ENCODE data around the gene PDPK1.

Gene PDPK1

GRCh38 chr16:2511996-2512734 is 25.7 kb upstream of the PDPK1 start:
- no peak overlapping the region for H4K8ac ChIP-seq (ENCODE audit: low read length)
- no peak overlapping the region for H2AFZ ChIP-seq (ENCODE audit: low read depth, low read length)
- H2BK12ac ChIP-seq (ENCODE audit: low read length in 2 of 2) = peak overlapping the region in 1 of 2 experiments; percentile 47
- no peak for DNase-seq
- no peak overlapping the region for H2BK5ac ChIP-seq (ENCODE audit: low read depth, low read length, poor library complexity, severe bottlenecking)
- no peak overlapping the region for H2BK120ac ChIP-seq (ENCODE audit: low read depth, low read length)
- H3K36me3 ChIP-seq (ENCODE audit: control insufficient read depth in 1 of 2, insufficient read depth in 2 of 2, low read depth in 1 of 2, low read length in 2 of 2) = peaks cover 4 to 18% of the 10 kb centered on the region in 2 experiments
- no peak overlapping the region for H3K14ac ChIP-seq (ENCODE audit: low read length in 2 of 2)
- peak overlapping the region; percentile 58 for H4K91ac ChIP-seq (ENCODE audit: low read length)
- peaks cover 51% of the 10 kb centered on the region for H3K4me1 ChIP-seq (ENCODE audit: control insufficient read depth, insufficient read depth, low read depth, low read length)
- no peak overlapping the region for H3K23ac ChIP-seq (ENCODE audit: low read length in 2 of 2)
- H3K79me1 ChIP-seq (replicated peaks; ENCODE audit: low read length, poor library complexity, severe bottlenecking) = peaks cover 5% of the 10 kb centered on the region
- peak overlapping the region; percentile 5 for H2AK5ac ChIP-seq (ENCODE audit: low read length, severe bottlenecking)
- H3K27ac ChIP-seq (ENCODE audit: low read length, poor library complexity, severe bottlenecking) = no peak overlapping the region
- peak overlapping the region; percentile 6 for H2BK15ac ChIP-seq (ENCODE audit: low read depth, poor library complexity, severe bottlenecking)
- H3K9me3 ChIP-seq (ENCODE audit: control insufficient read depth, low read length) = no peaks in the 10 kb centered on the region
- H3K4ac ChIP-seq (ENCODE audit: low read depth in 1 of 2, low read length in 2 of 2) = no peak overlapping the region
- H3K9ac ChIP-seq (ENCODE audit: low read length) = peak overlapping the region; percentile 95
- peak overlapping the region in 1 of 2 experiments; percentile 61 for H3K4me3 ChIP-seq (ENCODE audit: insufficient read depth in 1 of 2, low read depth in 1 of 2, low read length in 2 of 2)
- no peaks in the 10 kb centered on the region for H3K27me3 ChIP-seq (ENCODE audit: control insufficient read depth in 1 of 2, insufficient read depth in 1 of 2, low read length in 2 of 2)
- WGBS = 89% methylated on average over 17 of the region's 17 CpGs
- H3K18ac ChIP-seq (ENCODE audit: low read depth in 1 of 2, low read length in 2 of 2) = peak overlapping the region in 1 of 2 experiments; percentile 23
- no peak overlapping the region for H3K4me2 ChIP-seq (ENCODE audit: low read length, poor library complexity, severe bottlenecking)

- no peak for DNase-seq
- H4K8ac ChIP-seq (ENCODE audit: low read length) = peak overlapping the region; percentile 20
- peak overlapping the region; percentile 84 for H2BK15ac ChIP-seq (ENCODE audit: low read depth, poor library complexity, severe bottlenecking)
- H3K9me3 ChIP-seq (ENCODE audit: control insufficient read depth, low read length) = no peaks in the 10 kb centered on the region
- H3K27ac ChIP-seq (ENCODE audit: low read length, poor library complexity, severe bottlenecking) = peak overlapping the region; percentile 6
- peak overlapping the region; percentile 84 for H2AK5ac ChIP-seq (ENCODE audit: low read length, severe bottlenecking)
- H3K18ac ChIP-seq (ENCODE audit: low read depth in 1 of 2, low read length in 2 of 2) = peak overlapping the region; percentile 61 to 84
- peak overlapping the region in 1 of 2 experiments; percentile 31 for H3K14ac ChIP-seq (ENCODE audit: low read length in 2 of 2)
- peak overlapping the region; percentile 66 for H2AFZ ChIP-seq (ENCODE audit: low read depth, low read length)
- H3K4me1 ChIP-seq (ENCODE audit: control insufficient read depth, insufficient read depth, low read depth, low read length) = peaks cover 57% of the 10 kb centered on the region
- no peak overlapping the region for H3K4ac ChIP-seq (ENCODE audit: low read depth in 1 of 2, low read length in 2 of 2)
- H3K79me1 ChIP-seq (replicated peaks; ENCODE audit: low read length, poor library complexity, severe bottlenecking) = peaks cover 5% of the 10 kb centered on the region
- H4K91ac ChIP-seq (ENCODE audit: low read length) = peak overlapping the region; percentile 82
- peak overlapping the region; percentile 46 to 47 for H2BK12ac ChIP-seq (ENCODE audit: low read length in 2 of 2)
- no peak overlapping the region for H3K23ac ChIP-seq (ENCODE audit: low read length in 2 of 2)
- peak overlapping the region; percentile 96 for H3K9ac ChIP-seq (ENCODE audit: low read length)
- peaks cover 4 to 21% of the 10 kb centered on the region in 2 experiments for H3K36me3 ChIP-seq (ENCODE audit: control insufficient read depth in 1 of 2, insufficient read depth in 2 of 2, low read depth in 1 of 2, low read length in 2 of 2)
- WGBS = 43% methylated on average over 14 of the region's 15 CpGs
- peak overlapping the region; percentile 12 to 69 for H3K4me3 ChIP-seq (ENCODE audit: insufficient read depth in 1 of 2, low read depth in 1 of 2, low read length in 2 of 2)
- no peak overlapping the region for H2BK120ac ChIP-seq (ENCODE audit: low read depth, low read length)
- H2BK5ac ChIP-seq (ENCODE audit: low read depth, low read length, poor library complexity, severe bottlenecking) = no peak overlapping the region
- H3K27me3 ChIP-seq (ENCODE audit: control insufficient read depth in 1 of 2, insufficient read depth in 1 of 2, low read length in 2 of 2) = no peaks in the 10 kb centered on the region
- H3K4me2 ChIP-seq (ENCODE audit: low read length, poor library complexity, severe bottlenecking) = peak overlapping the region; percentile 52
Observed at GRCh38 chr16:2512735-2513404, 25.0 kb upstream of the PDPK1 start.

DNA sequence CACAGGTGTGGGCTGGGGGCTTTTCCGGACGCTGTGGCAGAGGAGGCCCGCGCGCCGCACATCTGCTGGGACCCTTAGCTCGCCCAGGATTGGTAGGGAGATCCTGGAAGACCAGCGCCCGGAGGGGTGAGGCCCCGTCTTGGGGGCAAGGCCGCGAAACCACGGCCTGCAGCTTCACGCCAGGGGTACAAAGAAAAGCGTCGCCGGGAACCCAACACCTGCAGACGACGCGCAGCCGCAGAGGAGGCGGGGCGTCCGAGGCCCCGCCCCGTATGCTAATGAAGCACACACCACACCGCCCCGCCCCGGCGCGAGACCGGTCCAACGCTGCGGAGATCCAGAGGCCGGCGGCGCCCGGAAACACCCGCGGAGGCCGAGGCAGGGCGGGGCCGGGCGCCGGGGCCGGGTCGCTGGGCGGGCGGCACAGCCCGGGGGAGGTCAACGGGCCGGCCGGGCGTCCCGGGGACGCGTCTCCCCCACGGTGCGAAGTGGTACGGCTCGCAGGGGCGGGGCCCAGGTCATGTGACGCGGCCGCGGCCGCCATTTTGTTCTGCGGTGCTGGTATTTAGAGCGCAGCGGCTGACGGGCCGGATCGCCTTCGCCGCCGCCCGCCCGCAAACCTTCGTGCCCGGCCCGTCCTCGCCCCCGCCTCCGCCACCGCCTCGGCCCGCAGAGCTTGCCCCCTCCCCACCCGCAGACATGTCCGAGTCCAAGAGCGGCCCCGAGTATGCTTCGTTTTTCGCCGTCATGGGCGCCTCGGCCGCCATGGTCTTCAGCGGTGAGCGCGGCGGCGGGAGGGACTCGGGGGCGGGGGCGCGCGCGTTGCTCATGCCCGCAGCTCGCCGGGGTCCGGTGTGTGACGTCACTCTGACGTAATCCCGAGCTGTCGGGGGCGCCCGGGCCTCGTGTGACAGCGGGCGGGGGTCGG is 24.2 kb upstream of the PDPK1 start, which contains the start of gene ATP6V0C:
Gene ATP6V0C, plus strand, starts transcription at position 548 of the 928 bp plus-strand sequence. Its CDS starts 152 bp downstream, at position 700.
- H3K14ac ChIP-seq (ENCODE audit: low read length in 2 of 2) = peak within 1 kb of the TSS in 1 of 2 experiments; percentile 78
- H2BK120ac ChIP-seq (ENCODE audit: low read depth, low read length) = peak within 1 kb of the TSS; percentile 99
- peak within 1 kb of the TSS; percentile 66 for H2AFZ ChIP-seq (ENCODE audit: low read depth, low read length)
- peak within 1 kb of the TSS; percentile 46 to 47 for H2BK12ac ChIP-seq (ENCODE audit: low read length in 2 of 2)
- H3K79me1 ChIP-seq (replicated peaks; ENCODE audit: low read length, poor library complexity, severe bottlenecking) = peaks cover 5% of the 10 kb centered on the region
- H4K91ac ChIP-seq (ENCODE audit: low read length) = peak within 1 kb of the TSS; percentile 94
- H2AK5ac ChIP-seq (ENCODE audit: low read length, severe bottlenecking) = peak within 1 kb of the TSS; percentile 84
- H3K27me3 ChIP-seq (ENCODE audit: control insufficient read depth in 1 of 2, insufficient read depth in 1 of 2, low read length in 2 of 2) = no peaks in the 10 kb centered on the region
- peak within 1 kb of the TSS; percentile 94 for H2BK15ac ChIP-seq (ENCODE audit: low read depth, poor library complexity, severe bottlenecking)
- peak within 1 kb of the TSS; percentile 61 for H2BK5ac ChIP-seq (ENCODE audit: low read depth, low read length, poor library complexity, severe bottlenecking)
- peaks cover 4 to 28% of the 10 kb centered on the region in 2 experiments for H3K36me3 ChIP-seq (ENCODE audit: control insufficient read depth in 1 of 2, insufficient read depth in 2 of 2, low read depth in 1 of 2, low read length in 2 of 2)
- H3K9me3 ChIP-seq (ENCODE audit: control insufficient read depth, low read length) = no peaks in the 10 kb centered on the region
- peak; percentile 87 for DNase-seq
- peak within 1 kb of the TSS; percentile 94 for H4K8ac ChIP-seq (ENCODE audit: low read length)
- H3K4me1 ChIP-seq (ENCODE audit: control insufficient read depth, insufficient read depth, low read depth, low read length) = peaks cover 65% of the 10 kb centered on the region
- peak within 1 kb of the TSS; percentile 68 for H3K4me2 ChIP-seq (ENCODE audit: low read length, poor library complexity, severe bottlenecking)
- H3K9ac ChIP-seq (ENCODE audit: low read length) = peak within 1 kb of the TSS; percentile 96
- peak within 1 kb of the TSS; percentile 97 to 98 for H3K18ac ChIP-seq (ENCODE audit: low read depth in 1 of 2, low read length in 2 of 2)
- H3K4ac ChIP-seq (ENCODE audit: low read depth in 1 of 2, low read length in 2 of 2) = peak within 1 kb of the TSS; percentile 91 to 95
- peak within 1 kb of the TSS in 1 of 2 experiments; percentile 66 for H3K23ac ChIP-seq (ENCODE audit: low read length in 2 of 2)
- peak within 1 kb of the TSS; percentile 41 for H3K27ac ChIP-seq (ENCODE audit: low read length, poor library complexity, severe bottlenecking)
- H3K4me3 ChIP-seq (ENCODE audit: insufficient read depth in 1 of 2, low read depth in 1 of 2, low read length in 2 of 2) = peak within 1 kb of the TSS; percentile 95 to 96
- under 1% methylated on average over 78 of the region's 122 CpGs for WGBS
